ENCODE measurements around the gene STAM.

STAM gene

DNA sequence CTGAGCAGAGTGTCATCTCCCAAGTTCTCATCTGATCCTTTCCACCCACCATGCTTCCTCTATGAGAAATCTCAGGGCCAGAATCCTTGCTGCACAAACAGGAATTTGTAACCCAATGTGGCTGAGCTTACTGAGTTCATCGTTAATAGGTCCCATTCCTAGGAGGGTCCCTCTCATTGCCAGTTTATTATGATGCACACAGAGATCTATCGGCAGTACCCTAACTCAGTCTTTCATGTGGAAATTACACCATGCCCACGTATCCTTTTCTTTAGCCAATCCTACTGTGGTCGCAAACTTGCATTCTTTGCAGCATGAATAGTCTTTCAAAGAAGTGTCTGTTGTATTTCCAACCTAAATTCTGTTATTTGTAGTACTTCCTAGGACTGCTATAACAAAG lies 120.2 kb downstream of the STAM start:
- POLR2A ChIA-PET = no interaction called here
- H3K4me1 ChIP-seq (ENCODE audit: control insufficient read depth, insufficient read depth, low read length) = no peaks in the 10 kb centered on the region
- H3K9me3 ChIP-seq (ENCODE audit: control insufficient read depth, insufficient read depth, low read depth, low read length) = no peaks in the 10 kb centered on the region
- H3K36me3 ChIP-seq (ENCODE audit: control insufficient read depth in 2 of 2, insufficient read depth in 1 of 2, low read length in 2 of 2) = no peaks in the 10 kb centered on the region
- TF ChIP-seq ZNF645 (tag by site-specific recombination; IDR thresholded peaks at IDR 0.05) = no peak
- TF ChIP-seq, protein P1, sequence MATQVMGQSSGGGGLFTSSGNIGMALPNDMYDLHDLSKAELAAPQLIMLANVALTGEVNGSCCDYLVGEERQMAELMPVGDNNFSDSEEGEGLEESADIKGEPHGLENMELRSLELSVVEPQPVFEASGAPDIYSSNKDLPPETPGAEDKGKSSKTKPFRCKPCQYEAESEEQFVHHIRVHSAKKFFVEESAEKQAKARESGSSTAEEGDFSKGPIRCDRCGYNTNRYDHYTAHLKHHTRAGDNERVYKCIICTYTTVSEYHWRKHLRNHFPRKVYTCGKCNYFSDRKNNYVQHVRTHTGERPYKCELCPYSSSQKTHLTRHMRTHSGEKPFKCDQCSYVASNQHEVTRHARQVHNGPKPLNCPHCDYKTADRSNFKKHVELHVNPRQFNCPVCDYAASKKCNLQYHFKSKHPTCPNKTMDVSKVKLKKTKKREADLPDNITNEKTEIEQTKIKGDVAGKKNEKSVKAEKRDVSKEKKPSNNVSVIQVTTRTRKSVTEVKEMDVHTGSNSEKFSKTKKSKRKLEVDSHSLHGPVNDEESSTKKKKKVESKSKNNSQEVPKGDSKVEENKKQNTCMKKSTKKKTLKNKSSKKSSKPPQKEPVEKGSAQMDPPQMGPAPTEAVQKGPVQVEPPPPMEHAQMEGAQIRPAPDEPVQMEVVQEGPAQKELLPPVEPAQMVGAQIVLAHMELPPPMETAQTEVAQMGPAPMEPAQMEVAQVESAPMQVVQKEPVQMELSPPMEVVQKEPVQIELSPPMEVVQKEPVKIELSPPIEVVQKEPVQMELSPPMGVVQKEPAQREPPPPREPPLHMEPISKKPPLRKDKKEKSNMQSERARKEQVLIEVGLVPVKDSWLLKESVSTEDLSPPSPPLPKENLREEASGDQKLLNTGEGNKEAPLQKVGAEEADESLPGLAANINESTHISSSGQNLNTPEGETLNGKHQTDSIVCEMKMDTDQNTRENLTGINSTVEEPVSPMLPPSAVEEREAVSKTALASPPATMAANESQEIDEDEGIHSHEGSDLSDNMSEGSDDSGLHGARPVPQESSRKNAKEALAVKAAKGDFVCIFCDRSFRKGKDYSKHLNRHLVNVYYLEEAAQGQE (tag by site-specific recombination; IDR thresholded peaks at IDR 0.05) = no peak
- TF ChIP-seq ZNF843 (tag by site-specific recombination; IDR thresholded peaks at IDR 0.05) = no peak
- TF ChIP-seq ZNF175 (tag by site-specific recombination; IDR thresholded peaks at IDR 0.05) = no peak
- TF ChIP-seq ZNF558 (tag by site-specific recombination; IDR thresholded peaks at IDR 0.05) = no peak
- TF ChIP-seq KLF8 (tag by site-specific recombination; IDR thresholded peaks at IDR 0.05) = no peak
- TF ChIP-seq ZFP69B (tag by site-specific recombination; IDR thresholded peaks at IDR 0.05) = no peak
- CTCF ChIA-PET = interaction anchor here (0.6 kb wide), 1 partner anchor 156 kb away, joined by 3 read pairs; no protein-coding TSS in a partner anchor
- no peak overlapping the region for H3K4me3 ChIP-seq (ENCODE audit: low read depth, low read length)
- no peak overlapping the region for H3K27ac ChIP-seq (ENCODE audit: extremely low read depth, low read depth, low read length)

DNA sequence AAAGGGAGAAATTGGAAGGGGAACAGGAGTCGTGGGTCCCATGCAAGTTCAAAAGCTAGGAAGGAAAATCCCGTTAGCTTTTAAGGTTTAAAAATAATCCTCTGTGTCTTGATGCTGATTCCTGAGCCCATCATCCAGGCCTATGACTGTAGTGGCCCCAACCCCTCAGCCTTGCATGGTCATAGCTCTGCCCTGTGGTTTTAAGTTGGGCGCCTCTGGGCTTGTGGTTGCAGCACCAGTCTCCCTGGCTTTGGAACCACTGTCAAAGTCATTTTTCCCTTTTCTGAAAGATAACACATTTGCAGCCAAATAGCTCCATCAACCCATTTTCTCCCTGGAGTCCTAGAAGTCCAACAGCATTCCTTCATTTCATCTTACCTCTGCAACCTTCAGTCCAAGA lies 121.7 kb downstream of the STAM start:
- POLR2A ChIA-PET = no interaction called here
- H3K9me3 ChIP-seq (ENCODE audit: control insufficient read depth, insufficient read depth, low read depth, low read length) = no peaks in the 10 kb centered on the region
- no peaks in the 10 kb centered on the region for H3K4me1 ChIP-seq (ENCODE audit: control insufficient read depth, insufficient read depth, low read length)
- H3K36me3 ChIP-seq (ENCODE audit: control insufficient read depth in 2 of 2, insufficient read depth in 1 of 2, low read length in 2 of 2) = no peaks in the 10 kb centered on the region
- TF ChIP-seq BCL11A (tag by site-specific recombination; IDR thresholded peaks at IDR 0.05; ENCODE audit: low read depth) (no peak), ZNF837 (tag by site-specific recombination; IDR thresholded peaks at IDR 0.05) (no peak), ZNF175 (tag by site-specific recombination; IDR thresholded peaks at IDR 0.05) (no peak), ZNF202 (tag by site-specific recombination; IDR thresholded peaks at IDR 0.05; ENCODE audit: borderline replicate concordance) (no peak), REPIN1 (tag by site-specific recombination; IDR thresholded peaks at IDR 0.05; ENCODE audit: low read depth) (no peak), ZNF571 (tag by site-specific recombination; IDR thresholded peaks at IDR 0.05) (no peak), ZFP3 (tag by site-specific recombination; IDR thresholded peaks at IDR 0.05; ENCODE audit: low read depth) (no peak), ZNF768 (tag by site-specific recombination; IDR thresholded peaks at IDR 0.05) (no peak)
- TF ChIP-seq, protein P2, sequence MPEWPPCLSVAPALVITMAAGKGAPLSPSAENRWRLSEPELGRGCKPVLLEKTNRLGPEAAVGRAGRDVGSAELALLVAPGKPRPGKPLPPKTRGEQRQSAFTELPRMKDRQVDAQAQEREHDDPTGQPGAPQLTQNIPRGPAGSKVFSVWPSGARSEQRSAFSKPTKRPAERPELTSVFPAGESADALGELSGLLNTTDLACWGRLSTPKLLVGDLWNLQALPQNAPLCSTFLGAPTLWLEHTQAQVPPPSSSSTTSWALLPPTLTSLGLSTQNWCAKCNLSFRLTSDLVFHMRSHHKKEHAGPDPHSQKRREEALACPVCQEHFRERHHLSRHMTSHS (tag by site-specific recombination; IDR thresholded peaks at IDR 0.05) = no peak
- TF ChIP-seq, protein P3, sequence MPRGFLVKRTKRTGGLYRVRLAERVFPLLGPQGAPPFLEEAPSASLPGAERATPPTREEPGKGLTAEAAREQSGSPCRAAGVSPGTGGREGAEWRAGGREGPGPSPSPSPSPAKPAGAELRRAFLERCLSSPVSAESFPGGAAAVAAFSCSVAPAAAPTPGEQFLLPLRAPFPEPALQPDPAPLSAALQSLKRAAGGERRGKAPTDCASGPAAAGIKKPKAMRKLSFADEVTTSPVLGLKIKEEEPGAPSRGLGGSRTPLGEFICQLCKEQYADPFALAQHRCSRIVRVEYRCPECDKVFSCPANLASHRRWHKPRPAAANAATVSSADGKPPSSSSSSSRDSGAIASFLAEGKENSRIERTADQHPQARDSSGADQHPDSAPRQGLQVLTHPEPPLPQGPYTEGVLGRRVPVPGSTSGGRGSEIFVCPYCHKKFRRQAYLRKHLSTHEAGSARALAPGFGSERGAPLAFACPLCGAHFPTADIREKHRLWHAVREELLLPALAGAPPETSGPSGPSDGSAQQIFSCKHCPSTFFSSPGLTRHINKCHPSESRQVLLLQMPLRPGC (tag by site-specific recombination; IDR thresholded peaks at IDR 0.05) = no peak
- CTCF ChIA-PET = interaction anchor here (0.8 kb wide), 1 partner anchor 20 kb away, joined by 4 read pairs; no protein-coding TSS in a partner anchor
- H3K27ac ChIP-seq (ENCODE audit: extremely low read depth, low read depth, low read length) = no peak overlapping the region
- no peak overlapping the region for H3K4me3 ChIP-seq (ENCODE audit: low read depth, low read length)
